Measurements from ENCODE around the gene INSYN2B. TPM values are rescaled to one million over a fixed set of nuclear protein-coding genes. Genes with fewer than 3 reads are reported as not detected.

INSYN2B gene
- total RNA-seq, 4 donors from 2014 or later = 0.16 to 0.34 TPM; not detected in 2

DNA sequence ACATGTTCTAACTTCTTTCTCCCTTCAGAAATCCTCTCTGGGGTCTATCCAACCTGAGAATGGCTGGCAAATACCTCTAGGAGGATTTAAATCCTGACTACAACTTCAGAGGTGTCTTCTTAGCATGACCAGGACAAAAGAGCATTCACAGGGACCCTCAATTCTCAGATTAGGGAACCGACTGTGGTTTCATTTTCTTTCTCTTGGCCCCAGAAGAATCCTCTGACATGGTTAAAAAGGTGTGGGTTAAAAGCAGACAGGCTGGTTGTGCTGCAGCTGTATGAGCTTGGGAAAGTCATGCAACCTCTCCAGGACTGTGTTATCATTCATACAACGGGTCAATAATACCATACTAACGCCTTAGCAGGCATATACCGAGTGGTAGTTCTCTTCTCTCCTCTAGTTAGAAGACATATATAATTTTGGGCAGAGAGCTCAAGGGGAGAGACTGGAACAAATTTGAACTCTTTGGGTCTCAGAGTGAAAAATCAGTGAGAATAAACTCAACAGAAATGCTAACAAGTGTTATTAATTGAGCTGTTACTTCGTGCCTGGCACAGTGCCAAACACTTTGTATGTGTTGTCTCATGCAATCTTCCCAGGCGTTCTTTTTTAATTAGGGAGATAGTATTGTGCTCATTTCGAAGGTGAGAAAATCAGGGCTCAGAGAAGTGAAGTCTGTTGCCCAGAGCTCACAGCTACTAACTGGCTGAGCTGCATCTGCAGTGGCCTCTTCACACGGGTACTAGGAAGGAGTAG is 35.2 kb downstream of the INSYN2B start:
- TF ChIP-seq, protein P1, sequence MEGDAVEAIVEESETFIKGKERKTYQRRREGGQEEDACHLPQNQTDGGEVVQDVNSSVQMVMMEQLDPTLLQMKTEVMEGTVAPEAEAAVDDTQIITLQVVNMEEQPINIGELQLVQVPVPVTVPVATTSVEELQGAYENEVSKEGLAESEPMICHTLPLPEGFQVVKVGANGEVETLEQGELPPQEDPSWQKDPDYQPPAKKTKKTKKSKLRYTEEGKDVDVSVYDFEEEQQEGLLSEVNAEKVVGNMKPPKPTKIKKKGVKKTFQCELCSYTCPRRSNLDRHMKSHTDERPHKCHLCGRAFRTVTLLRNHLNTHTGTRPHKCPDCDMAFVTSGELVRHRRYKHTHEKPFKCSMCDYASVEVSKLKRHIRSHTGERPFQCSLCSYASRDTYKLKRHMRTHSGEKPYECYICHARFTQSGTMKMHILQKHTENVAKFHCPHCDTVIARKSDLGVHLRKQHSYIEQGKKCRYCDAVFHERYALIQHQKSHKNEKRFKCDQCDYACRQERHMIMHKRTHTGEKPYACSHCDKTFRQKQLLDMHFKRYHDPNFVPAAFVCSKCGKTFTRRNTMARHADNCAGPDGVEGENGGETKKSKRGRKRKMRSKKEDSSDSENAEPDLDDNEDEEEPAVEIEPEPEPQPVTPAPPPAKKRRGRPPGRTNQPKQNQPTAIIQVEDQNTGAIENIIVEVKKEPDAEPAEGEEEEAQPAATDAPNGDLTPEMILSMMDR (IDR thresholded peaks at IDR 0.05; ENCODE audit: low read depth) = no peak

DNA sequence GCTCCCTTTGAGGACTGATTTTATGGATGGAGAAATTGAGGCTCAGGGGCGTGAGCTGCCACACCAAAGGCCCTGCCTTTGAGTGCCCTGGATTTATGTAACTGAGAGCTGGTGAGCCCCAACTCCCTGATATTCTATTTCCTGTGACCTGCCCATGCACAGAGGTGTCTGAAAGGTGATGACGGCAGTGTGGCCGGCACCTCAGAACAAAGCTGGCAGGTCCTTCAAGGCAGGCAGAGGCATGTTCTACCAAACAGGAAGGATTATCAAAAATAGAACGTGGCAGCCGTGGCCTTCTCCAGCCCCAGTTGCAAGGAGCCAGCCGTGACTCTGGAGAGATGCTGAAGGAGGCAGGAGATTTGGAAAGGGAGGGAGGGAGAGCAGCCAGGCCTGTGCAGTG is 36.2 kb downstream of the INSYN2B start:
- TF ChIP-seq, protein P1 (IDR thresholded peaks at IDR 0.05; ENCODE audit: low read depth) = no peak

DNA sequence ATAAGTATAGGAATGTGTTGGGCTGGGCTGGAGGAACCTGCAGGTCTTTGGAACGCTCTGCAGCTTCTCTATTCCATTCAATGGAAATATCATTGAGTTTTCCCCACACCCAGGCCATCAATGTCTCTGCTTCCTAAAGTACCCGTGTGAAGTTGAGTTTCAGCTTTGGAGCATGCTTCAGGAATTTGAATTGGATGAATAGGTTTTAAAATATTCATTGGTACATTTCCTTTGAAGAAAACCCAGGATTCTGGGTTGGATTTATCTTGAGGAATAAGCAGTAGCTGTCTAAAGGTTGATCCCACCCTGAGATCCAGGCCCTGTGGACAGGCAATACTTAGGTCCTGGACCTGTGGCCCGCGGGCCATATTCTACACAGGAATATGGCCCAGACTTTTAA is 37.3 kb downstream of the INSYN2B start:
- TF ChIP-seq, protein P1 (IDR thresholded peaks at IDR 0.05; ENCODE audit: low read depth) = no peak

DNA sequence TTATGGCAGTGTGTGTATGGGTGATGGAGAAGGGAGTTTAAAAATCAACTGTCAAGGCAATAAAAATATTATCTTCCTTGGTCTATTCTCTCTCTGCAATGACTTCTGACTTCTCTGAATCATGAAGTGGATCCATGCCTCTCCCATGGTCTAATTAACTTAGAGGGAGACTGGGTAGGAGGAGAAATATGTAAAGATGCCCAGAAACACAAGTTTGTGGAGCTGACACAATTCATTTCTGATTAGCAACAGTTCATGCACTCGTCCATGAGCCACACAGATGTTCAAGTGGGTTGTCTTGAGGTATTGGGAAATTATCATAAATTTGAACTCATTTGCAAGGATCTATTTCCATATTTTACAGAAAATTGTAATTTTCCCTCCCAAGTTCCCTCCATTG is 38.1 kb downstream of the INSYN2B start:
- TF ChIP-seq, protein P1 (IDR thresholded peaks at IDR 0.05; ENCODE audit: low read depth) = no peak

DNA sequence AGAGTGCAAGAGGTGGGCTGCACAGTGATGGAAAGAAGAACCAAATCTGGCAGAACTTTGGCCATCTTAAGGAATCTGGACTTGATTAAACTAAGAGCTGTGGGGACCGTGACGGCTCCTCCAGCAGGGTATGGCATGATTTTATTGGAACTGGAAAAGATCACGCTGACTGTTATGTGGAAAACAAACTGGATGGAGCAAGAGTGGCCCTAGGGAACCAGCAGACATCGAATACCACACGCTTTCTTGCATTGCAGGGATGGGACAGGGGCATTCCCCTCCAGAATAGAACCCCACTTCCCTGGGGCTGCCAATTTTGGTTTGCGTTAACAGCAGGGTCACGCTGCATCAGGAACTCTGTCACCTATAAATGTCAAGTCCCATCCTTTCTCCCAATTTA is 38.8 kb downstream of the INSYN2B start:
- TF ChIP-seq, protein P1 (IDR thresholded peaks at IDR 0.05; ENCODE audit: low read depth) = no peak

DNA sequence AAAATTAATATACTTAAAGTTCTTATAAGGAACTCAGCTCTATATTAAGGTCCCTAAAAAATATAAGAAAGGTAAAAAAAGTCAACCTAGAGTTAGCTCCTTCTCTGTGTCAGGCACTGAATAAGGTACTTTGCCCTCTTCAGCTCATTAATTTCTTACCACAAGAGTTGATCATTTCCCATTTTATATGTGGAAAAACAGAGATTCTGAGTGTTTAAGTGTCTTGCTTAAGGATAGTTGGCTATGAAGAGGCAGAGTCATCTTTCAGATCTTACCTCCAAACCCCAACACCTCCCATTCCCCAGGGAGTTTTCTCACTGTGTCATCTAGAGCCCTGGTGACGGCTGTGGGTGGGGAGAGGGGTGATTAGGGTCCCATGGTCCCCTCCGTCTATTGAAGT is 40.6 kb downstream of the INSYN2B start:
- TF ChIP-seq, protein P1 (IDR thresholded peaks at IDR 0.05; ENCODE audit: low read depth) = no peak

DNA sequence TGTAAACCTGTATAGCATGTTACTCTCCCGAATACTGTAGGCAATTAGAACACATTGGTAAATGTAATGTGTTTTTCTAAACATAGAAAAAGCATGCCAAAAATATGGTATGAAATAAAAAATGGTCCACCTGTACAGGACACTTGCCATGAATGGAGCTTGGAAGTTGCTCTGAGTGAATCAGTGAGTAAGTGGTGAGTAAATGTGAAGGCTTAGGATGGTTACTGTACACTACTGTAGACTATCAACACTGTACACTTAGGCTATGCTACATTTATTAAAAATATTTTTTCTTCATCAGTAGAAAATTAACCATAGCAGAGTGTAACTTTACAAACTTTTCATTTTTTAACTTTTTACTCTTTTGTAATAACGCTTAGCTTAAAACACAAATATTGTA is 41.9 kb downstream of the INSYN2B start:
- TF ChIP-seq, protein P1 (IDR thresholded peaks at IDR 0.05; ENCODE audit: low read depth) = no peak

Data from subcutaneous adipose tissue (tissue), 4 donors.